Uterus (tissue), 4 donors: ENCODE results near the gene PLEKHJ1. TPM values are rescaled to one million over a fixed set of nuclear protein-coding genes. Genes with fewer than 3 reads are reported as not detected.

Source experiments
- DNase-seq, 2 donors: peaks; one replicate each; pipeline ENCODE4 v3.0.0-alpha.2; 2019 to 2020
- H3K27ac ChIP-seq, 2 donors: fragments of 200-600 bp; sonication (generic); 1 replicate in 1 of 2; 2 replicates in 1 of 2; pipeline ENCODE4 v1.5.1; 2016 to 2018
- H3K27me3 ChIP-seq, 2 donors: fragments of 200-600 bp; sonication (generic); one replicate each; pipeline ENCODE4 v1.5.1; 2018 to 2019; ENCODE audit warnings: control low read depth in 1 of 2
- H3K36me3 ChIP-seq, 2 donors: fragments of 200-600 bp; sonication (generic); one replicate each; pipeline ENCODE4 v1.5.1; 2019; ENCODE audit warnings: control low read depth in 1 of 2
- H3K4me1 ChIP-seq, 2 donors: fragments of 200-600 bp; sonication (generic); one replicate each; pipeline ENCODE4 v1.5.1; 2018 to 2019; ENCODE audit warnings: control low read depth in 1 of 2
- H3K4me3 ChIP-seq, 2 donors: fragments of 200-600 bp; sonication (generic); 1 replicate in 1 of 2; 2 replicates in 1 of 2; pipeline ENCODE4 v1.5.1; 2018 to 2019; ENCODE audit warnings: mild to moderate bottlenecking in 1 of 2
- H3K9me3 ChIP-seq, 2 donors: fragments of 200-600 bp; sonication (generic); one replicate each; pipeline ENCODE4 v1.5.1; 2019; ENCODE audit warnings: control low read depth in 1 of 2
- POLR2A ChIP-seq, 2 donors: fragments of 450-650 bp; IDR thresholded peaks; one replicate each; pipeline ENCODE4 v1.6.1; 2016; ENCODE audit warnings: antibody characterized with exemption in 2 of 2, mild to moderate bottlenecking in 1 of 2, moderate library complexity in 1 of 2
- intact Hi-C: fragments of 100-400 bp; cut with DNase I; formaldehyde crosslinking; loops from one replicate; pipeline ENCODE4 v1.15.1; 2023; ENCODE audit warnings: low total_unique reads
- total RNA-seq, 4 donors: library from RNA; depleted of rRNA in 3 of 4; stranded (reverse); fragments of >200 nt in 3 of 4; gene quantifications; one replicate each; pipeline versions ENCODE4 v1.1.0 to v1.2.4, GENCODE V29; 2014 to 2023
- TF ChIP-seq, protein P1 (sequence below), 4 experiments: fragments of 200-600 bp in 2 of 4; fragments of 450-650 bp in 2 of 4; sonication (generic) in 2 of 4; IDR thresholded peaks; one replicate each; pipeline ENCODE4 v1.5.1; 2016 to 2019; ENCODE audit warnings: antibody characterized with exemption in 4 of 4, mild to moderate bottlenecking in 2 of 4, moderate library complexity in 1 of 4
- donor health status: DM: yes; HTN: yes; CAD: no.

PLEKHJ1 gene
- total RNA-seq, 4 donors from 2014 or later, result 5.9 to 56.7 (median 30.1) TPM

DNA sequence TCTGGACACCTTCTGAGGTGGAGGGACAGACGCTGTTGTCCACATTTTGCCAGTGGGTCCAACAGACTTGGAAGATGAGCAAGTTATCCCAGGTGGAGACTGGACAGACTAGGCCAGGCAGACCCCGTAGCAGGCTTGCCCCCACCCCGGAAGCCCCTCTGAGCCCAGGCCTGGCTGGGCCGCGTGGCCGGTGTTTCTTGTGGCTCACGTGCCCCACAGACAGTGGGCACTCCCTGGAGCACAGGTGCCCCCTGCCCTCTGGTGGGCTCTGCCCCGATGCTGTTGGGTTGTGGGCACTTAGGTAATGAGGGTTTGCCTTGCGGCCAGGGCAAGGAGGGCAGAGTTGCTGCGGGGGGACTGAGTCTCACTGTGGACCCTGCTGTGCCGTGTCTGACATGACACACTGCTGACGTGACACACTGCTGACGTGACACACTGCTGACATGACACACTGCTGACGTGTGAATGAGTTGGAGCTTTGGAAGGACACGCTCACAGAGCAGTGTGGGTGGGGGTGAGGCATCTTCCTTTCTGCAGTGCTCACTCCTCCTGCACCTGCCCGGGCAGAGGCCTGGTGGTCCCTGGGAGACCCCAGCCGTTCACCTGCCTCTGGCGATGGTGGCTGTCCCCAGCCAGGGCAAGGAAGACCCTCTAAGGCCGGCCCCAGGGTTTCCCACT, 47.3 kb downstream of the PLEKHJ1 start:
- TF ChIP-seq, protein P1, sequence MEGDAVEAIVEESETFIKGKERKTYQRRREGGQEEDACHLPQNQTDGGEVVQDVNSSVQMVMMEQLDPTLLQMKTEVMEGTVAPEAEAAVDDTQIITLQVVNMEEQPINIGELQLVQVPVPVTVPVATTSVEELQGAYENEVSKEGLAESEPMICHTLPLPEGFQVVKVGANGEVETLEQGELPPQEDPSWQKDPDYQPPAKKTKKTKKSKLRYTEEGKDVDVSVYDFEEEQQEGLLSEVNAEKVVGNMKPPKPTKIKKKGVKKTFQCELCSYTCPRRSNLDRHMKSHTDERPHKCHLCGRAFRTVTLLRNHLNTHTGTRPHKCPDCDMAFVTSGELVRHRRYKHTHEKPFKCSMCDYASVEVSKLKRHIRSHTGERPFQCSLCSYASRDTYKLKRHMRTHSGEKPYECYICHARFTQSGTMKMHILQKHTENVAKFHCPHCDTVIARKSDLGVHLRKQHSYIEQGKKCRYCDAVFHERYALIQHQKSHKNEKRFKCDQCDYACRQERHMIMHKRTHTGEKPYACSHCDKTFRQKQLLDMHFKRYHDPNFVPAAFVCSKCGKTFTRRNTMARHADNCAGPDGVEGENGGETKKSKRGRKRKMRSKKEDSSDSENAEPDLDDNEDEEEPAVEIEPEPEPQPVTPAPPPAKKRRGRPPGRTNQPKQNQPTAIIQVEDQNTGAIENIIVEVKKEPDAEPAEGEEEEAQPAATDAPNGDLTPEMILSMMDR (IDR thresholded peaks at IDR 0.05), result no peak
- no peak for TF ChIP-seq POLR2A (IDR thresholded peaks at IDR 0.05)
- Histone ChIP-seq H3K4me3 (no peak overlapping the region), H3K4me1 (peaks cover 13 to 17% of the 10 kb centered on the region in 2 donors), H3K27me3 (no peaks in the 10 kb centered on the region), H3K9me3 (no peaks in the 10 kb centered on the region), H3K36me3 (no peaks in the 10 kb centered on the region), H3K27ac (no peak overlapping the region)
- intact Hi-C loops, result no loop called here
- no peak for DNase-seq

DNA sequence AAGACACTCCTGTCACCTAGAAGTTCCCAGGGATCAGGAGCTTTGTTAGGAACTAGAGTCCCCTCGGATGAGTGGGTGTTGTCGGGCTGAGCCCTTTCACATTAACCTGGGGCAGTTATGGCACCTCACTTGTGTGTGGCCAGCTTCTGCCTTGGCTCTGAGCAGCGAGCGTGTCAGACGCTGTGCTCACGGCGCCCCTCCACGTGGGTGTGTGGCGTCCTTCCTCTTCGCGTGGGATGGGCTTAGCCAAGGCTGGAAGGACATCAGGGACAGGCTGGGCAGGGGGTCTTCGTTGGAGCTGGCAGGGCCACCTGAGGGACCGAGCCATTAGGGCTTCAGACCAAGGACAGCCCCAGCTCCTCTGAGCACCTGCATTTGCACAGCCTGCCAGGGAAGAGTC, 49.0 kb downstream of the PLEKHJ1 start:
- intact Hi-C loops, result no loop called here
- no peak for DNase-seq
- TF ChIP-seq, protein P1 (IDR thresholded peaks at IDR 0.05), result no peak
- TF ChIP-seq POLR2A (IDR thresholded peaks at IDR 0.05), result no peak
- no peaks in the 10 kb centered on the region for H3K36me3 ChIP-seq
- H3K9me3 ChIP-seq, result no peaks in the 10 kb centered on the region
- peaks cover 13 to 17% of the 10 kb centered on the region in 2 donors for H3K4me1 ChIP-seq
- no peaks in the 10 kb centered on the region for H3K27me3 ChIP-seq
- H3K4me3 ChIP-seq, result no peak overlapping the region
- peak overlapping the region; percentile 77 to 89 for H3K27ac ChIP-seq

DNA sequence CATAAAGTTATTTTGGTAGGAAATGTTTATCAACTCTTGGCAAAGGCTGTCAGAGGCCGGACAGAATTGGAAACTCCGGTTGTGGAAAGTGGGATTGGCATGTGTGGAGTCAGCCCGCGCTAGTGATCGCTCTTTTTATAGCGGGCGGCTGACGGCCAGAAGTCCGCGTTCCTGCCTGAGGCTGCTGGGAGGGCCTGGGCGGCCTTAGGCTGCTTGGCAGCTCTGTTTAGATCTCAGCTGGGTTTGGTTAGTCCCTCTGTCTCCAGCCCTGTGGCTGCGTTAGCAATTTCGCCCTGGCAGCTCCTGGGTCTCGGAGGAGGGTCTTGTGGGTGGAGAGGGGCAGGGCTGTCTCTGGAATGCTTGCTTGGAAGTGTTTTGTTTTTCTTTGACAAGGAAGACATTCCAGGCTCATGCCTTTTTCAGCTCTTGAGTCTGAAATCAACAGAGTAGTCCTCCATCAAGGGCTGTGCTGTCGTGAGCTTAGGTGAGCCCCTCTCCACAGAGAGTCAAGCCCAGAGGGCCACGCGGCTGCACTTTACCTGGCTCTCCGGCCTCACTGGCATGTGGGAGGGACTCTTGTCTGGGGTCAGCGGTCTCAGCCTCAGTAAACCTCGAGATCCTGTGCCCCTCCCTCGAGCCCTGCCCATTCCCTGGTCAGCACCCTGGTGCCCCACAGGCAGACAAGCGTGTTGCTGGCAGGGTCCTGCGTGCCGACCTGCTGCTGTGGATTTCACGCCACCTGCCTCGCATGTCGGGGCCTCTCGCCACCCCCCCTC, 49.9 kb downstream of the PLEKHJ1 start:
- peak; percentile 89 to 91 for DNase-seq
- no peaks in the 10 kb centered on the region for H3K9me3 ChIP-seq
- TF ChIP-seq POLR2A (IDR thresholded peaks at IDR 0.05), result no peak
- TF ChIP-seq, protein P1 (IDR thresholded peaks at IDR 0.05), result no peak
- H3K27me3 ChIP-seq, result no peaks in the 10 kb centered on the region
- H3K36me3 ChIP-seq, result no peaks in the 10 kb centered on the region
- peaks cover 13 to 17% of the 10 kb centered on the region in 2 donors for H3K4me1 ChIP-seq
- H3K27ac ChIP-seq, result peak overlapping the region; percentile 77 to 89
- intact Hi-C loops, result no loop called here
- peak overlapping the region in 1 of 2 donors; percentile 12 for H3K4me3 ChIP-seq

DNA sequence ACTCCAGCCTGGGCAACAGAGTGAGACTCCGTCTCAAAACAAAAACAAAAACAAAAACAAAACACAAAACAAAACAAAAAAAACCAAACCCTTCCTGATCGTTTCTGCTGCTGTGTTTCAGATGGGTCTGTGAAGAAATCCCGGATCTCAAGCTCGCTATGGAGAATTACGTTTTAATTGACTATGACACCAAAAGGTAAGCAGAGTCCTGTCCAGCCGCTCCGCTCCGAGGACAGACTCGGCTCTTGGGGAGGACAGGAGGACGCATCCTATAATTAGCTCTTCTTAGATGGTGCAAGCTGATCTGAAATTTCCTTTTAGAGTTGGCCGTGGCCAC, 50.4 kb downstream of the PLEKHJ1 start:
- intact Hi-C loops, result no loop called here
- peaks cover 13 to 17% of the 10 kb centered on the region in 2 donors for H3K4me1 ChIP-seq
- no peaks in the 10 kb centered on the region for H3K27me3 ChIP-seq
- no peaks in the 10 kb centered on the region for H3K9me3 ChIP-seq
- H3K36me3 ChIP-seq, result no peaks in the 10 kb centered on the region
- peak overlapping the region; percentile 77 to 89 for H3K27ac ChIP-seq
- TF ChIP-seq POLR2A (IDR thresholded peaks at IDR 0.05), result no peak
- TF ChIP-seq, protein P1 (IDR thresholded peaks at IDR 0.05), result no peak
- H3K4me3 ChIP-seq, result peak overlapping the region in 1 of 2 donors; percentile 12
- no peak for DNase-seq

DNA sequence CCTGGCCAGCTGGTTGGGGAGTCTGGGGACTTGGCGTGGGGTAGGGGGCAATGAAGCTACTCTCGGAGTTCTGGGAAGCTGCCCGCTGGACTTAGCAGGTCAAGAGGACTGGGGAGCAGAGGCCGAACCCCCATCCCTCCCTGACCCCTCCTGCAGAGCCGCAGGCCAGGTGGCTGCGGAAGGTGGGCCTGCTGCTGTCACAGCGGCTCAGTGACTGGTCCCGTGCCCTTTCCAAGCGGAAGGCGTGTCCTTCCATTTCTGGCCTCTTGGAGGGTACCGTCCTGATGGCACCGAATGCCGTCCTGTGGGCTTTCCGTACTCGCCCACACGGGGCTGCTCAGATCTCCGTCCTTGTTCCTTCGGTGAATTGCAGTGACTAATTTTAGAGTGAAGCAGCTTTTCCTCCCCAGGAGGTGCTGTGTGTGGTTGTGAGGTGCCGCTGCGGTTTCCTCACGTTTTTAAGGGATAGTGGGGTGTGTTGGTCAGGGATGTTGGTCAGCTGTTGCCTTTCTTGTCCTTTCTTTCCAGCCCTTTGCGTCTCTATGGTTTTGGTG, 51.6 kb downstream of the PLEKHJ1 start:
- H3K4me1 ChIP-seq, result peaks cover 13 to 17% of the 10 kb centered on the region in 2 donors
- no peaks in the 10 kb centered on the region for H3K36me3 ChIP-seq
- intact Hi-C loops, result no loop called here
- TF ChIP-seq POLR2A (IDR thresholded peaks at IDR 0.05), result no peak
- TF ChIP-seq, protein P1 (IDR thresholded peaks at IDR 0.05), result no peak
- H3K9me3 ChIP-seq, result no peaks in the 10 kb centered on the region
- H3K27ac ChIP-seq, result peak overlapping the region; percentile 77 to 89
- DNase-seq, result no peak
- H3K27me3 ChIP-seq, result no peaks in the 10 kb centered on the region
- no peak overlapping the region for H3K4me3 ChIP-seq
